Activated CD4-positive, alpha-beta T cell treated with anti-CD3 and anti-CD28 coated beads, Interleukin-2, amount 50 U/mL, for 24 hours (primary cell): Measurements from ENCODE around the gene EPB41L1.
"Not testable (repeated sequence)": the region's sequence is repeated elsewhere in the genome, so short reads cannot be mapped to it uniquely, and the experiment has no call there.

Experiments used
- DNase-seq, 2 donors: peaks; one replicate each; pipeline ENCODE4 v3.0.0-alpha.2; 2020; ENCODE audit warnings: low read depth in 1 of 2, low spot score in 1 of 2

The EPB41L1 gene

GRCh38 chr20:36125097-36125496 lies 29.4 kb upstream of the EPB41L1 start:
- DNase-seq, result no peak

- DNase-seq, result no peak
Measured at GRCh38 chr20:36126836-36127527, 27.6 kb upstream of the EPB41L1 start.

GRCh38 chr20:36128463-36129159 lies 25.9 kb upstream of the EPB41L1 start:
- no peak for DNase-seq

GRCh38 chr20:36129160-36129543 lies 25.4 kb upstream of the EPB41L1 start:
- no peak for DNase-seq

GRCh38 chr20:36130390-36130789 lies 24.1 kb upstream of the EPB41L1 start:
- DNase-seq, result no peak

GRCh38 chr20:36132802-36133211 lies 21.7 kb upstream of the EPB41L1 start:
- DNase-seq, result no peak

GRCh38 chr20:36133821-36134220 lies 20.7 kb upstream of the EPB41L1 start:
- DNase-seq, result no peak

- DNase-seq, result no peak
Measured at GRCh38 chr20:36135159-36135558, 19.4 kb upstream of the EPB41L1 start.

- no peak for DNase-seq
Measured at GRCh38 chr20:36135821-36136220, 18.7 kb upstream of the EPB41L1 start.

- not testable (repeated sequence) for DNase-seq
Measured at GRCh38 chr20:36137313-36137712, 17.2 kb upstream of the EPB41L1 start.

- DNase-seq, result no peak
Measured at GRCh38 chr20:36141310-36141709, 13.2 kb upstream of the EPB41L1 start.

- DNase-seq, result no peak
Measured at GRCh38 chr20:36144336-36144735, 10.2 kb upstream of the EPB41L1 start.

- DNase-seq, result no peak
Measured at GRCh38 chr20:36145877-36146707, 8.4 kb upstream of the EPB41L1 start.

- DNase-seq, result no peak
Measured at GRCh38 chr20:36147690-36148089, 6.8 kb upstream of the EPB41L1 start.

GRCh38 chr20:36148439-36148838 lies 6.1 kb upstream of the EPB41L1 start:
- DNase-seq, result no peak

- no peak for DNase-seq
Measured at GRCh38 chr20:36149012-36149411, 5.5 kb upstream of the EPB41L1 start.

- DNase-seq, result no peak
Measured at GRCh38 chr20:36149469-36149868, 5.1 kb upstream of the EPB41L1 start.

GRCh38 chr20:36150489-36150846 lies 4.1 kb upstream of the EPB41L1 start:
- no peak for DNase-seq

GRCh38 chr20:36150847-36151539 lies 3.5 kb upstream of the EPB41L1 start:
- no peak for DNase-seq

GRCh38 chr20:36152261-36152660 lies 2.3 kb upstream of the EPB41L1 start:
- DNase-seq, result no peak

- no peak for DNase-seq
Measured at GRCh38 chr20:36153204-36153603, 1.3 kb upstream of the EPB41L1 start.
